ENCODE measurements around the gene PCYT1B. TPM values are rescaled to one million over a fixed set of nuclear protein-coding genes. Genes with fewer than 3 reads are reported as not detected.

PCYT1B gene
- total RNA-seq, 2 experiments from 2014 or later: 0.04 to 0.36 TPM

GRCh38 chrX:24673424-24673823 is 26.3 kb upstream of the PCYT1B start:
- H3K27ac Mint-ChIP-seq: no peak overlapping the region
- ChIA-PET POLR2A (no interaction called here), CTCF (interaction anchor here (2.3 kb wide), 1 partner anchor 278 kb away, joined by 6 read pairs; no protein-coding TSS in a partner anchor)
- H3K27me3 Mint-ChIP-seq: peaks cover 1% of the 10 kb centered on the region
- H3K36me3 Mint-ChIP-seq (ENCODE audit: low read depth): no peaks in the 10 kb centered on the region
- DNase-seq: no peak
- H3K4me3 Mint-ChIP-seq: no peak overlapping the region
- TF ChIP-seq, protein P1, sequence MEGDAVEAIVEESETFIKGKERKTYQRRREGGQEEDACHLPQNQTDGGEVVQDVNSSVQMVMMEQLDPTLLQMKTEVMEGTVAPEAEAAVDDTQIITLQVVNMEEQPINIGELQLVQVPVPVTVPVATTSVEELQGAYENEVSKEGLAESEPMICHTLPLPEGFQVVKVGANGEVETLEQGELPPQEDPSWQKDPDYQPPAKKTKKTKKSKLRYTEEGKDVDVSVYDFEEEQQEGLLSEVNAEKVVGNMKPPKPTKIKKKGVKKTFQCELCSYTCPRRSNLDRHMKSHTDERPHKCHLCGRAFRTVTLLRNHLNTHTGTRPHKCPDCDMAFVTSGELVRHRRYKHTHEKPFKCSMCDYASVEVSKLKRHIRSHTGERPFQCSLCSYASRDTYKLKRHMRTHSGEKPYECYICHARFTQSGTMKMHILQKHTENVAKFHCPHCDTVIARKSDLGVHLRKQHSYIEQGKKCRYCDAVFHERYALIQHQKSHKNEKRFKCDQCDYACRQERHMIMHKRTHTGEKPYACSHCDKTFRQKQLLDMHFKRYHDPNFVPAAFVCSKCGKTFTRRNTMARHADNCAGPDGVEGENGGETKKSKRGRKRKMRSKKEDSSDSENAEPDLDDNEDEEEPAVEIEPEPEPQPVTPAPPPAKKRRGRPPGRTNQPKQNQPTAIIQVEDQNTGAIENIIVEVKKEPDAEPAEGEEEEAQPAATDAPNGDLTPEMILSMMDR (IDR thresholded peaks at IDR 0.05): no peak
- intact Hi-C loops (cut with micrococcal nuclease): no loop called here
- H3K9me3 Mint-ChIP-seq: no peaks in the 10 kb centered on the region
- H3K4me1 Mint-ChIP-seq (ENCODE audit: low read depth): no peaks in the 10 kb centered on the region
- ATAC-seq: no peak

DNA sequence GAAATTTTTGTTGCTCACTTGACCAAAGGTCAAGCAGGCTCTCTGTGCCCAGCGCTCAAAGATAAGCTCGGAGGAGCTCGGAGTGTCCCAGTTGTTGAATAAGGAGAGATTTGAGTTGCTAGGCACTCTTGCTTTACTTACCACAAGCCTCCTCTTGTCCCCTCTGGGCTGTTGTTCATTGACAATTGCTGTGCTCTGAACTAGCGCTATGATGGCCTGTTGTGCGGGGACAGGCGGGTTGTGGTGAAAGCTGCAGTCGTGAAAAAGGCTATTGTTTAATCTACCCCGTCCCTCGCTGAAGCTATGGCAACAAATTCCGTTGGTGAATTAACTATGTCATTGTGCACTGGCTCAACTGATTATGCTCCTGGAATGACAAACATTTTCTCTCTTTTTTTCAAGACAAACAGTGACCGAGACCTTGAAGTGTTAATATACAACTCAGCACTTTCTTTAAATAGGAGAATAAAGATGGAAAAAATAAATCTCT is 25.6 kb upstream of the PCYT1B start:
- H3K9me3 Mint-ChIP-seq: no peaks in the 10 kb centered on the region
- ATAC-seq: no peak

GRCh38 chrX:24668111-24668510 is 21.0 kb upstream of the PCYT1B start:
- TF ChIP-seq, protein P1 (IDR thresholded peaks at IDR 0.05): no peak
- no peak for ATAC-seq
- no peak overlapping the region for H3K27ac Mint-ChIP-seq
- DNase-seq: no peak
- intact Hi-C loops (cut with micrococcal nuclease): no loop called here
- no peaks in the 10 kb centered on the region for H3K9me3 Mint-ChIP-seq
- ChIA-PET CTCF (no interaction called here), POLR2A (no interaction called here)
- H3K4me3 Mint-ChIP-seq: no peak overlapping the region
- no peaks in the 10 kb centered on the region for H3K36me3 Mint-ChIP-seq (ENCODE audit: low read depth)
- H3K27me3 Mint-ChIP-seq: peaks cover 5% of the 10 kb centered on the region
- no peaks in the 10 kb centered on the region for H3K4me1 Mint-ChIP-seq (ENCODE audit: low read depth)

More for the DNA sequence above, 25.6 kb upstream of the PCYT1B start:
- H3K36me3 Mint-ChIP-seq (ENCODE audit: low read depth): no peaks in the 10 kb centered on the region
- TF ChIP-seq, protein P1 (IDR thresholded peaks at IDR 0.05): no peak
- no peak overlapping the region for H3K27ac Mint-ChIP-seq
- intact Hi-C loops (cut with micrococcal nuclease): no loop called here
- CTCF ChIA-PET: interaction anchor here (2.3 kb wide), 1 partner anchor 277 kb away, joined by 6 read pairs; no protein-coding TSS in a partner anchor
- no peak overlapping the region for H3K4me3 Mint-ChIP-seq
- H3K27me3 Mint-ChIP-seq: peaks cover 5% of the 10 kb centered on the region
- no peaks in the 10 kb centered on the region for H3K4me1 Mint-ChIP-seq (ENCODE audit: low read depth)
- no peak for DNase-seq
- POLR2A ChIA-PET: no interaction called here

DNA sequence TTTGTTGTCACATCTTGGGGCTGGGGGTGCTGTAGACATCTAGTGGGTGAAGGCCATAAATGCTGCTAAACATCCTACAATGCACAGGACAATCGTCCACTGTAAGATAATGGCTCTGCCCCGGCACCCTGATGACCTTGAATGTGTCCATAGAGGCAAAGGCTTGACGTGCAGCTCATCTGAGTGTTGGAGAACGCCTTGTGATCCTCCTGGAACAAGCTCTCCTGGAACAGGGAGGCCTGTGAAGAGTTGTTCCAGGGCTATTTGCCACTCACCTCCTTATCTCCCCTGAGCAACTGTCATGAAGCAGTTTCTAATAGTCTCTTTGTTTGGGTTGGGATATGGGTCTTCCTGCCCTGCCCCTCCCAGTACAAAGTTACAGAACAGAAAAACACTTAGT is 15.2 kb upstream of the PCYT1B start:
- Mint-ChIP-seq H3K4me1 (ENCODE audit: low read depth) (no peaks in the 10 kb centered on the region), H3K36me3 (ENCODE audit: low read depth) (no peaks in the 10 kb centered on the region), H3K9me3 (no peaks in the 10 kb centered on the region), H3K4me3 (no peak overlapping the region), H3K27me3 (no peaks in the 10 kb centered on the region), H3K27ac (no peak overlapping the region)
- intact Hi-C loops (cut with micrococcal nuclease): no loop called here
- ATAC-seq (no peak), DNase-seq (no peak)
- TF ChIP-seq, protein P1 (IDR thresholded peaks at IDR 0.05): no peak
- POLR2A ChIA-PET: no interaction called here
- CTCF ChIA-PET: interaction anchor here (0.7 kb wide), 1 partner anchor 99 kb away, joined by 3 read pairs; no protein-coding TSS in a partner anchor

DNA sequence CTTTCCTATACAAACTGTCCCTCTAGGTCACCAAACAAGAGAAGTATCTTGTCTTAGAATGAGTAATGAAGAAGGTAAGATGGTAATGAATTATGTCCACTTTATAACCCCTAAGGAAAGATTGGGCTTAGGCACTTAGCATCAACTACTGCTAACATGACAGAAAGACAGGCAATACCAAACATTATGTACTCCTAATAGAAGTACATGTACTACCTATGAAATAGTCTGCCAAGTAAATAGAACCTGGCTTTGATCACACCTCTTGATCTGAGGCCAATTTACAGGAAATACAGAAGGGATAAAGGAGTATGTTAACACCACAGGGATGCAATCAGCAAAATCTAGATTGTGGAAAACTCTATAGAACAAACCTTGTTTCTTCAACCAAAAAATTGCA is 14.1 kb upstream of the PCYT1B start:
- no peak for ATAC-seq
- DNase-seq: no peak
- TF ChIP-seq, protein P1 (IDR thresholded peaks at IDR 0.05): no peak
- no peaks in the 10 kb centered on the region for H3K36me3 Mint-ChIP-seq (ENCODE audit: low read depth)
- POLR2A ChIA-PET: no interaction called here
- H3K27ac Mint-ChIP-seq: no peak overlapping the region
- CTCF ChIA-PET: no interaction called here
- no peaks in the 10 kb centered on the region for H3K27me3 Mint-ChIP-seq
- H3K4me1 Mint-ChIP-seq (ENCODE audit: low read depth): no peaks in the 10 kb centered on the region
- H3K4me3 Mint-ChIP-seq: no peak overlapping the region
- intact Hi-C loops (cut with micrococcal nuclease): no loop called here
- H3K9me3 Mint-ChIP-seq: no peaks in the 10 kb centered on the region
